BJ (cell line): ENCODE results near the gene SERBP1. TPM values are rescaled to one million over a fixed set of nuclear protein-coding genes. Genes with fewer than 3 reads are reported as not detected.

Experiments
- CTCF ChIA-PET: fragments of 350-600 bp; formaldehyde crosslinking; extraction: SDS; loops from one replicate; lab custom pipeline; 2021; ENCODE audit warnings: antibody characterized with exemption, inconsistent platforms; lab: Yijun Ruan, JAX
- POLR2A ChIA-PET: fragments of 300-600 bp; sonication (Branson Sonifier 250); formaldehyde crosslinking; extraction: SDS; loops from one replicate; lab custom pipeline; 2021; ENCODE audit warnings: antibody characterized with exemption; lab: Charles Lee
- DNase-seq: peaks from one replicate; pipeline ENCODE4 v3.0.0-alpha.2; 2011; ENCODE audit warnings: low read depth
- H3K27me3 ChIP-seq: 2 replicates; pipeline ENCODE4 v1.6.0; 2011; ENCODE audit warnings: low read length; ENCODE audit not compliant: control insufficient read depth, insufficient read depth
- H3K36me3 ChIP-seq: 2 replicates; pipeline ENCODE4 v1.5.1; 2011; ENCODE audit warnings: low read length; ENCODE audit not compliant: control insufficient read depth, insufficient read depth
- H3K4me3 ChIP-seq: 2 replicates; pipeline ENCODE4 v1.5.1; 2011; ENCODE audit warnings: low read depth, mild to moderate bottlenecking, control low read depth, low read length
- polyA minus RNA-seq: library from RNA; depleted of rRNA, polyadenylated mRNA; stranded (reverse); fragments of >200 nt; gene quantifications from 2 replicates; pipeline ENCODE4 v1.2.3, GENCODE V29; 2011; rRNA and poly(A)+ RNA removed
- polyA plus RNA-seq: library from polyadenylated mRNA; depleted of rRNA; stranded (reverse); fragments of >200 nt; gene quantifications from 2 replicates; pipeline ENCODE4 v1.2.3, GENCODE V29; 2011; rRNA removed
- TF ChIP-seq, protein P1 (sequence below): IDR thresholded peaks from 2 replicates; pipeline ENCODE4 v1.5.1; 2011; ENCODE audit warnings: low read depth, mild to moderate bottlenecking, control low read depth, inconsistent platforms, low read length, moderate library complexity; ENCODE audit not compliant: insufficient read depth

SERBP1 gene
- 94.1 and 184 TPM in 2 replicates for polyA plus RNA-seq
- polyA minus RNA-seq = 62.0 and 64.8 TPM in 2 replicates

DNA sequence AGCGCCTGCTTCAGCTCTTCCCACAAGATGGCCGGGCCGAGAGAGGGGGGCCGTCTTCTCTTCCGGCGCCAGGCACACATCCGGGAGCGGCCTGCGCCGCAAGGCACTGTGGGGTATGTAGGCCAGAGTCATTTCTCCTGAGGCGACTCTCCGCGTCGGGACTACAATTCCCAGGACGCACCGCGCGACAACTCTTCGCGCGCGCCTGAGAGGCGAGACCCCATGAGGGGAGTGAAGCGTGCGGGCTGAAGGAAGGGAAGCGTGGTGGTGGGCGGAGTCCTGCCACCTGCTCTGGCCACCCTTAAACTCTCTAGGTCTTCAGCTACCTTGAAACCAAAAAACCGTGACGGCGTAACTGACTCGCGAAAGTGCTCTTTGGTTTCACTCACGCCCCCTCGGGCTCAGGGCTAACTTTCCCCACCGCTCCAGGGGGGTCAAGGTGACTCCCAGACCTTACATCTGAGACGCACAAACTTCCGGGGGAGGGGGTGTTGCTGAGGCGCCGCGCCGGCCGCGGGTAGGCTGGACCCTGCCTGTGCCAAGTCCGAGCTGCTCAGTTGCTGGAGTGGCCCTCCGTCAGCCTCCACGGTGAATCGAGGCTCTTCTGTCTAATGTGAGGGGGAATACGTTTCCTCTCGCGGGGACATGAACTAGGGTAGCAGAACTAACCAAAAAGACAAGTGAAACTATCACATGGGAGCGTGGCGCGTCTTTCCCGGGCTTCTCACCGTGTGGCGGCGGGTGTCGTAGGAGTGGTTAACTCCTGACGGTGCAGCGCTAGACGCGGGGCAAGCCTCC, at the start of gene SERBP1:
Gene SERBP1, minus strand, starts transcription at position 45 of the 798 bp plus-strand sequence. CDS start 102 bp downstream, outside the sequence.
- peaks cover 4% of the 10 kb centered on the region for H3K36me3 ChIP-seq
- TF ChIP-seq, protein P1, sequence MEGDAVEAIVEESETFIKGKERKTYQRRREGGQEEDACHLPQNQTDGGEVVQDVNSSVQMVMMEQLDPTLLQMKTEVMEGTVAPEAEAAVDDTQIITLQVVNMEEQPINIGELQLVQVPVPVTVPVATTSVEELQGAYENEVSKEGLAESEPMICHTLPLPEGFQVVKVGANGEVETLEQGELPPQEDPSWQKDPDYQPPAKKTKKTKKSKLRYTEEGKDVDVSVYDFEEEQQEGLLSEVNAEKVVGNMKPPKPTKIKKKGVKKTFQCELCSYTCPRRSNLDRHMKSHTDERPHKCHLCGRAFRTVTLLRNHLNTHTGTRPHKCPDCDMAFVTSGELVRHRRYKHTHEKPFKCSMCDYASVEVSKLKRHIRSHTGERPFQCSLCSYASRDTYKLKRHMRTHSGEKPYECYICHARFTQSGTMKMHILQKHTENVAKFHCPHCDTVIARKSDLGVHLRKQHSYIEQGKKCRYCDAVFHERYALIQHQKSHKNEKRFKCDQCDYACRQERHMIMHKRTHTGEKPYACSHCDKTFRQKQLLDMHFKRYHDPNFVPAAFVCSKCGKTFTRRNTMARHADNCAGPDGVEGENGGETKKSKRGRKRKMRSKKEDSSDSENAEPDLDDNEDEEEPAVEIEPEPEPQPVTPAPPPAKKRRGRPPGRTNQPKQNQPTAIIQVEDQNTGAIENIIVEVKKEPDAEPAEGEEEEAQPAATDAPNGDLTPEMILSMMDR = no peak
- POLR2A ChIA-PET = interaction anchor here (0.5 kb wide), 1 partner anchor 15 kb away, joined by 3 read pairs; no protein-coding TSS in a partner anchor
- CTCF ChIA-PET = interaction anchor here (0.6 to 0.9 kb wide), 2 partner anchors 43 to 105 kb away, joined by 3 read pairs; no protein-coding TSS in a partner anchor
- peak within 1 kb of the TSS; percentile 99 for H3K4me3 ChIP-seq
- DNase-seq = peak; percentile 72
- no peaks in the 10 kb centered on the region for H3K27me3 ChIP-seq

DNA sequence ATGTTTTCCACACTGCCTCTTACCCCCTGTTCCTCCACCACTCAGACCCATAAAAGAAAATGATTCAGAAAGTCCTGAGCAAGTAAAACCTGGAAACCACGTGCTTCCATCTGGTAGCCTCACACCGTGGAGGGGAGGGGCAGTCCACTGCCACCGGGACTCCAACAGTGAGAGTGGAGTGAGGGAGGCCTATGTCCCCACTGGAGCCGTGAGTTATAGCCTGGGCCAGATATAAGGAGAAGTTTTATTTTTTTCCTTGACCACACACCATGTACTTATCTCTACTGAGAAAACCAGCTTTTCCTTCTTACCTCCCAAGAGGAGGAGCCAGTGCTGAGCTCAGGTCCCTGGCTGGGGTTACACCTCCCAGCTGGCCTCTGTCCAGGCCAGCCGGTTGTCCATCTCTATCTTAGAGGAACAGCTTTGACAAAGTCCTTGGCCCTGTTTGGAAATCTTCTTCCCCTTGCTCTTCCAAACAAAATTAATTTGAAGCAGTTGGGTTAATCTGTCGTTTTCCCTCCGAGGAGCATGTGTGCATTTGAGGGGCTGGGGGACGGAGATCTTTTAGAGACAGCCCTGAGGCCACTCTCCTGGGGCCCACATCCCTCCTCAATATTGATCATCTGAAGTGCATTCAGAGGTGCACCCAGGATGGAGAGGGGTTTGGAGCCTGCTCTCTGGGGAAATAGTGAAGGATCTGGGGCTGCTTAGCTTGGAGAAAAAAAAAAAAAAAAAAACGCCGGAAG, 49.1 kb upstream of the SERBP1 start:
- H3K36me3 ChIP-seq = no peaks in the 10 kb centered on the region

DNA sequence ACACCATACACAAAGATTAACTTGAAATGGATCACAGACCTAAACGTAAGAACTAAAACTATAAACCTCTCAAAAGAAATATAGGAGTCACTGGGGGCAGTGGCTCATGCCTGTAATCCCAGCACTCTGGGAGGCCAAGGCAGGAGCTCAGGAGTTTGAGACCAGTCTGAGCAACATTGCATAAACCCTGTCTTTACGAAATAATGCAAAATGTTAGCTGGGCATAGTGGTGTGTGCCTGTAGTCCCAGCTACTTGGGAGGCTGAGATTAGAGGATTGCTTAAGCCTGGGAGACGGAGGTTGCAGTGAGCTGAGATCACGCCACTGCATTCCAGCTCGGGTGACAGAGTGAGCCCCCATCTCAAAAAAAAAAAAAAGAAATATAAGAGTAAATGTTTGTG, 46.7 kb upstream of the SERBP1 start:
- H3K36me3 ChIP-seq = no peaks in the 10 kb centered on the region
- DNase-seq = no peak
- TF ChIP-seq, protein P1 = no peak
- H3K27me3 ChIP-seq = peaks cover 2% of the 10 kb centered on the region
- H3K4me3 ChIP-seq = no peak overlapping the region
- POLR2A ChIA-PET = no interaction called here
- CTCF ChIA-PET = interaction anchor here (1.1 kb wide), 1 partner anchor 14 kb away, joined by 3 read pairs; no protein-coding TSS in a partner anchor

More for the DNA sequence above, 49.1 kb upstream of the SERBP1 start:
- H3K27me3 ChIP-seq = peaks cover 2% of the 10 kb centered on the region
- no peak overlapping the region for H3K4me3 ChIP-seq
- ChIA-PET POLR2A (no interaction called here), CTCF (interaction anchor here (0.6 to 1.5 kb wide), 8 partner anchors 9 to 266 kb away, joined by 3 to 5 read pairs (median 3); no protein-coding TSS in a partner anchor)
- DNase-seq = no peak
- TF ChIP-seq, protein P1 = no peak

DNA sequence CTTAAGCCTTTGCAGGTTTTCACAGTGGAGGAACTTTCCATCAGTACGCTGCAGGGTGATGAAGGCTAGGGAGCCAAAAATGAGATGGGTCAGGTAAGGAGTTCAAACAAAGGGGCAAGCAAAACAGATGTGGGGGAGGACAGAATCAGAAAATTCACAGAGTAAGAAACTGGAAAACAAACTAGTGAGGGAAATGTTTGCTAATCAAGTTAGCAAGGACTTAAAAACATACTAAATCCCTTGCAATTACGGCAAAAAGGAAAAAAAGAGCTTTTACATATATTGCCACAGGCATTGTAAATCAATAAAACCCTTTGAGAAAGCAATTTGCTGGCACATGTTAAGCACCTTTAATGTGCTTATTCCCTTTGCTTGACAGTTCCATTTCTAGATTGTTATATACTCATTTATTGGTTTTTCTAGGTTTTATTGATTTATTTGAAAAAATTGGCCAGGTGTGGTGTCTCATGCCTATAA, 45.8 kb upstream of the SERBP1 start:
- no peak for DNase-seq
- TF ChIP-seq, protein P1 = no peak
- Histone ChIP-seq H3K36me3 (no peaks in the 10 kb centered on the region), H3K4me3 (no peak overlapping the region), H3K27me3 (peaks cover 2% of the 10 kb centered on the region)
- CTCF ChIA-PET = interaction anchor here (1.1 kb wide), 1 partner anchor 13 kb away, joined by 3 read pairs; no protein-coding TSS in a partner anchor
- POLR2A ChIA-PET = no interaction called here
